NCI-H446 treated with DMSO at 0.1 percent for 48 hours (cell line): ENCODE results near the gene TTC21A.

ENCODE experiments used
- DNase-seq: peaks from one replicate; lab custom pipeline; 2025; lab: John Stamatoyannopoulos, UW

Gene TTC21A

GRCh38 chr3:39097716-39098472, 9.6 kb upstream of the TTC21A start:
- DNase-seq = no peak

- DNase-seq = no peak
Measured at GRCh38 chr3:39098473-39099000, 8.9 kb upstream of the TTC21A start.

DNA sequence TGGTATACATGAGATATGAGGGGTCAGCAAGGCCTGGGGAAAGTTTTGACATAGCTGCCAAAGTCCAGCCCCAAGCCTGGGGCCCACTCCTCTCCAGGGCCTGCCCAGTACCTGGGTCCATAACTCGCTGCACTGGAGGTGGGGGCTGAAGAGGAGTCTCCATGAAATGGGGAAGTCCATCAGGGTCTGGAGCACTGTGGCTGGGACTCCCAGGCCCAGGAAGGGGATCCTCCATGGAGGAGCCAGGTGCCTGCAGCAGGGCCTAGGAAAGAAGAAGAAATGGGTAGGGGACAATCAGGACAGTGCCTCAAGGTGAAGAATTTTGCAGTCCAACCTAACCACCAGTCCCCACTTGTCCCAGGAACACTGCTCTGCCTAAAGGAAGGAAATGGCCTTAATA, 8.2 kb upstream of the TTC21A start:
- no peak for DNase-seq

DNA sequence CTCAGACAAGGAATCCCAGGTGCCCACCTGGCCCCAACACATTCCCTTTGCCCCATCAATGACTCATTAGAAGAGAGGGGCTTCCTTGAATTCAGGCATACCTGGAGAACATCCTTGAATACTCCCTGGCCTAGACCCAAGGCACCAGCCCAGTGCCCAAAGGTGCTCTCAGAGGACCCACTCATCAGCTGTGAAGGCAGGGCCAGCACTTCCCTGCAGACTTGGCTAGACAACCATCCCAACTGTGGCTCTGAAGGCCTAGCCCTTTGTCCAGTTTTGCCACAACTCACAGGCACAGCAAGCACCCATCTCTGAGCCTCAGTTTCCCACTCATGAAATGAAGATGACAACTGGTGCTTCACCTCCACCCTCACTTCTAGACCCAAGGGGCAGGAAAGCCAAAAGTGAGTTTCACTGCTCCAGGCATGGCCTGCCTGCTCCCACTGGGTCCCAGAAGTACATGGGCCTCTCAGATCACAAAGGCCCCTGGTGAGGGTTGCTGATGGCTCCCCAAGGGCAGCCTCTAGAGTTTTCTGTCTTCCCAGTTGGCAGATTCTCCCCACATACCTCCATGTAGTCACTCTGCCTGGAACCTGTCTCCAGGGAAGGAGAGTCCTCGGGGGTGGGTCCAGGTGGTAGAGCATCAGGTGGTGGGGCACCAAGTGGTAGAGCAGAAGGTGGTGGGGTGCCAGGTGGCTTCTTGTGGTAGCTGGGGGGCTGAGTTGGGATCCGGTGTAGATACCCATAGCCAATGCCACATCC, 7.6 kb upstream of the TTC21A start:
- no peak for DNase-seq

DNA sequence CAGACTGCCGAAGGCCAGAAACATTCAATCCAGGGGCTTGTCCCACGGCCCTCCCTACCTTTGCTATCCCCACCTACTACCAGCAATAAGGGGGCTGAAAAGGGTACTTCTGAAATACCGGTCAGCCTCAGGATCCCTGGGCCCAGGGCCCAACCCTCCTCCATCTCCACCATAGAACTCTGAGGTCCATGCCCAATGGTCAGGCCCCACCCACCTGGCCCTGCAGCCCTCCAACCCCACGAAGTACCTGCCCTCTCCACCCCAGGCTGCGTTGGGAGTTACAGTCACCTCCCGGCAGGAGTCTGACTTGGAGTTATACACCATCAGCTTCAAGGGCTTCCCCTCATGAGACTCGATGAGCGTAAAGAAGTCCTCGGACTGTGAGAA, 7.0 kb upstream of the TTC21A start:
- no peak for DNase-seq

- DNase-seq = no peak
Measured at GRCh38 chr3:39101022-39101689, 6.3 kb upstream of the TTC21A start.

GRCh38 chr3:39102504-39103323, 4.8 kb upstream of the TTC21A start:
- no peak for DNase-seq

DNA sequence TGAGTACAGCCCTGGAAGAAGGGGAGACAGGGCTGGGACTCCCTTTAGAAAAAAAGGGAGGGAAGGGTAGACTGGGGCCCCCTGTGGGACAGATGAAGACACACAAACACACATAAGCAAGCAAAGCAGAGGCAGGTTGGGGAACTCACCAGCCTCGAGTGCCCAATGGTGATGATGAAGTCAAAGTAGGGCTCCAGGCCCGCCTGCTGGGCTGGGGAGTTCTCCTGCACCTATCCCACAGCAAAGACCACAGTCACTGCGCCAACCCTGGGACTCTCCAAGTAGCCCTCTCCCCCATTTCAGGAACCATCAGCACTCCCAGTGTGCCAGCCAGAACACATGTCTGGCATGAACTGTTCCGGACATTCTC, 4.2 kb upstream of the TTC21A start:
- no peak for DNase-seq

DNA sequence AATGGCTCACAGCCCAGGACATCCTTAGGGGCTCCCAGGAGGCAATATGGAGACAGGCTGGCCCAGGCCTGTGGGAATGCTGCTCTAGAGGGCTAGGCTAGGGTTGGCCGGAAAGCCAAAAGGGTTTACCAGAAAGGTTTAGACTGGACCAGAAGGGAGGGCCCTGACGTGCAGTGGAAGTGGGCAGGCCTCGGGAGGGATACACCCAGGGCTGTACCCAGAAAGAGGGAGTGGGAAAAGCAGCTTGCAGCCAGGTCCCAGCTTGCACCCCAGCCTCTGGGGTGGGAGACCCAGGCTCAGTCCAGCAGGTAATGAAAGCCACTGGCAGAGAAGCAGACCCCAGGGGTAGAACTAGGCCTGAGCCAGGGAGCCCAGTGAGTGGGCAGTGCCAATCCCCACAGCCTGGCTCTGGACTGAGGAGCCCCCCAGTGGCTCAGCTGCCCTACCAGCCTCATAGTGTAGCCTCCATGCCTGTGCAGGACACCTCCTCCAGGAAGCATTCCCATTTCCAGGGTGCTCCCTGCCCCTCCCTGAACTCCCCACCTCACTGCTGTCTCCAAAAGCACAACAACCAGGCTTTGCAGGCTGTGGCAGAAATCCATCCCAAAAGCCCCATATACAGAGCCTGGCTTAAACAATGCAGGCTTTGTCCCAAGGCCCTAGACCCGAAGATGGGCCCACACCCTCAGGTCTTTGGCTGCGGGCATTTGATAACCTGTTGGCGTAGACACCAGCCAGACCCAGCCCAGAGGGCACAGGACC, 3.5 kb upstream of the TTC21A start:
- DNase-seq = no peak

DNA sequence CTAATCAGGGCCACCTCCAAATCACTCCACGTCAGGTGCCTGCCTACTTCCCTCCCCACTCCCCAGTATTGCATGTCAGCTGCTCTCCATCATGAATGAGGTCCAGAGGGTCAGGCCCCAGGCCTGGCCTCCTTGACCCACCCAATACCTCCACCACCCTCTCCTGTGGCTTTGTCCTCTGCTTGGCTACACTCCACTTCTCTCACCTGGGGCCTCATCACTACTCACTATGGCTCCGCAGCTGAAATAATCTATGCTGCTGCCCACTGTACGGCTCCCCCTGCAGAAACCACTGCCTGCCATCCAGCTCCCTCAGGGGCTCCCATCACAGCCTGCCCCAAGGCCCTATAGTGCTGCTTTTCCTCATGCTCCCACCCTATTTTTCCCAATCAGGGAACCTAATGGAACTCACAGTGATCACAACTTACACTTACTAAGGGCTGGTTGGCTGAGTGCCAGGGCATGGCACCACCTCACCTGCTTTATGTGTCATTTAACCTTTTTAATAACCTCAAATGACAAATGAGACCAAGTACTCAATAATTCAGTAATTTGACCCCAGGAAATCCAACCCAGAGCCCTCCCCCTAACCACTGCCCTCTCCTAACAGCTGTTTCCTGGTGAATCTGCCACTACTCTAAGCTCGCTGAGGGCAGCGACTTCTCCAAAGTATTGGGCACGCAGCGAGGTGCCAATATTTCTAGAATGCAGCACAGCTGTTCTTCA, 2.4 kb upstream of the TTC21A start:
- DNase-seq = no peak

- DNase-seq = no peak
Measured at GRCh38 chr3:39105687-39106063, 1.8 kb upstream of the TTC21A start.

DNA sequence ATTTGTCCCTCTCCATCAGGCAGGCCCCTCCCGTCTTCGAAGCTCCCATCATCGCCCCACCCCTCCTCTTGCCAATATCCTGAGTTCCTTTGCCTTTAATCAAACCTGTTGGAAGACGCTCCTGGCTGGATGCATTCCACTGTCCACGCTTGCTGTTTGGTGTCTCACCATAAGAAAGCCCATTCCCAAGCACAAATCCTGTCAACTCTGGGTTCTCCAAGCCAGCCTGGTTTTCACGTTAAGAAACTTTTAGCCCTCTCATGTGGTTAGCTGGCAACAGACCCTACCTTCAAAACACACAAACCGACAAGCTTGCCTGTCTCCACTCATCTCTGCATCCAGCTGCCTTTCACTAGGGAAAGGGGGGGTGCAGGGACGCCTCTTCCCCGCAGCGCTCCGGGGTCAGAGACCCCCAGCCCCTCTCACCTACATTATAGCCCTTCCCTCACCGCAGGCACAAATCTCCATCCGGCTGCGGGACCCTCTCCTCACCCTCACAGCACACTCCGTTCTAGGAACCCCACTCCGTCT, 1.1 kb upstream of the TTC21A start:
- DNase-seq = no peak

GRCh38 chr3:39106851-39107387, 561 bp upstream of the TTC21A start:
- DNase-seq = no peak

DNA sequence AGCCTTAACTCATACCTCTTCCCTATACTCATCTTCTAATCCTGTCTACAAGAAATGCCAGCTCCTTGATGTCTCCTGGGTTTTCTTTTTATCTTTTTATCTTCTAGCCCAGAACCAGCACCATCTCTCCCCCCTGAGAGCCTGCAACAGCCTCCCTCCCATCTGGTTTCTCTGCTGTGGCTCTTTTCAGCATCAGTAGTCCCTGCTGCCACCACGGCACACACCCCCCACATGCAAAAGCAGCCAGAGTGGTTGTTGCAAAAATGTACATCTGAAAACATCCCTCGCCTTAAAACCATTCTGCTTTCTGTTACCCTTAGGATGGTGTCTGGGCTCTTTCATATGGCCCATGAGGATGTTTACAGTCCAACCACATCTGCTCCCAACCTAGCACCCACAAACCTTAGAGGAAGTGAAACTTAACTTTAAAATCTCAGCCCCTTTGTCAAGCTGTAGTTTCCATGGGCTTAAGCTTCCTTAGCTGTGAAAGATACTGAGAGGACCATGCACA, 775 bp downstream of the TTC21A start:
- DNase-seq = no peak

DNA sequence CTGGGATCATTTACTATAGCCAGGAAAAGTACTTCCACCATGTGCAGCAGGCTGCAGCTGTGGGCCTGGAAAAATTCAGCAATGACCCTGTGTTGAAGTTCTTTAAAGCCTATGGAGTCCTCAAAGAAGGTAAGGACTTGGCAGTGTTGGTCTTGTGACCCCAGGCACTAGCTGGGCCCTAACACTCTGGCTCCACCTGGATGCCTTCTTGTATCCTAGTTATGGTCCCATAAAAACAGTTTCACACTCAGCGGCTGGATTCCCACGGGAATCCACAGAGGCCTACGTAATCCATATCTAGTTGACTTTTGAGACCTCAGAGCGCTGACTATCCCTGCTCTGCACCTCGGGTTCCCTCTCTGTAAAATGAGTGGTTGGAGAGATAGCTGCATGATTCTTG, 1.6 kb downstream of the TTC21A start:
- DNase-seq = no peak

DNA sequence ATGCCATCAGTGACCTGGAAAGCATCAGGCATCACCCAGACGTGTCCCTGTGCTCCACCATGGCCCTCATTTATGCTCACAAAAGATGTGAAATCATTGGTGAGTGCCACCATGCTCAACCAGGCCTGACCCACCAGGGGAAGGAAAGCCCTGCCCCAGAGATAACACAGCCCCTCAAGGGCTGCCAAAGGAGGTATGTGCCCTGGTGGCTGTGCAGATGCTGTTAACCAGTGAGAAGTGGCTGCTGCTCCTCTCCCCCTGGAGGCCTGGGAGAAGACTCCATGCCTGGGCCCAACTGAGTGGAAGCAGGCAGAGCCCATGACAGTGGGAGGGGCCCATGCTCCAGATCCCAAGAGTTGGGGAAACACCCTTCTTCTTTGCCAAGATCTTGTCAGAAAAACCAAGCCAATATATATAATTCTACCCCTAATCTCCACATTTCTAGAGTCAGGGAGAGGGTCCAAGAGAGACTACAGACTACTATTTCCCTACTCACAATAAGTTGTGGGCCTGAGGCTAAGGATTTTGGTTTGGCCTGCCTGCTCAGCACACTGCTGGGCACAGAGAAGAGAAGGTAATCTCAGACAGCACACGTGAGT, 2.7 kb downstream of the TTC21A start:
- no peak for DNase-seq

GRCh38 chr3:39112113-39112512, 4.6 kb downstream of the TTC21A start:
- DNase-seq = no peak

- no peak for DNase-seq
Measured at GRCh38 chr3:39112535-39112934, 5.1 kb downstream of the TTC21A start.

GRCh38 chr3:39113291-39113690, 5.8 kb downstream of the TTC21A start:
- DNase-seq = no peak
